Esophagus squamous epithelium (tissue), 5 donors: ENCODE results near the gene VAV3. TPM values are rescaled to one million over a fixed set of nuclear protein-coding genes. Genes with fewer than 3 reads are reported as not detected.
A peak's percentile ranks its signal among the peaks of the same experiment; 100 is the strongest.
"Not testable (repeated sequence)": the region's sequence is repeated elsewhere in the genome, so short reads cannot be mapped to it uniquely, and the experiment has no call there.

Experiments
- DNase-seq: peaks from one replicate; lab custom pipeline; 2025; lab: John Stamatoyannopoulos, UW
- H3K27ac ChIP-seq, 4 donors: fragments of 200-600 bp; sonication (generic); one replicate each; pipeline ENCODE4 v1.5.1; 2016 to 2019; ENCODE audit warnings: mild to moderate bottlenecking in 1 of 4
- H3K27me3 ChIP-seq, 4 donors: fragments of 200-600 bp; sonication (generic); 1 replicate in 3 of 4; 2 replicates in 1 of 4; pipeline versions ENCODE4 v1.5.1 to v1.6.0; 2017 to 2021; ENCODE audit warnings: antibody characterized with exemption in 1 of 4
- H3K36me3 ChIP-seq, 3 donors: fragments of 200-600 bp; sonication (generic); one replicate each; pipeline ENCODE4 v1.5.1; 2016 to 2019
- H3K4me1 ChIP-seq, 3 donors: fragments of 200-600 bp; sonication (generic); one replicate each; pipeline ENCODE4 v1.5.1; 2017 to 2019
- H3K4me3 ChIP-seq, 4 donors: fragments of 200-600 bp; sonication (generic); 1 replicate in 3 of 4; 2 replicates in 1 of 4; pipeline ENCODE4 v1.5.1; 2016 to 2019; ENCODE audit warnings: mild to moderate bottlenecking in 2 of 4, moderate library complexity in 1 of 4
- H3K9me3 ChIP-seq, 3 donors: fragments of 200-600 bp; sonication (generic); one replicate each; pipeline ENCODE4 v1.5.1; 2016 to 2019
- CTCF ChIP-seq, 6 experiments: fragments of 450-650 bp in 4 of 6; fragments of 200-600 bp in 2 of 6; sonication (generic) in 2 of 6; IDR thresholded peaks; one replicate each; pipeline ENCODE4 v1.5.1; 2016 to 2019; ENCODE audit warnings: antibody characterized with exemption in 6 of 6, mild to moderate bottlenecking in 4 of 6, moderate library complexity in 4 of 6
- POLR2A ChIP-seq, 4 donors: fragments of 450-650 bp; IDR thresholded peaks; one replicate each; pipeline ENCODE4 v1.6.1; 2017; ENCODE audit warnings: antibody characterized with exemption in 4 of 4, mild to moderate bottlenecking in 4 of 4, moderate library complexity in 3 of 4
- WGBS, 2 donors: methylation state at CpG; one replicate each; pipeline ENCODE4 v1.1.5; 2018; 5-methylcytosine and 5-hydroxymethylcytosine counted together
- intact Hi-C: fragments of 100-400 bp; cut with DNase I; formaldehyde crosslinking; loops from one replicate; pipeline ENCODE4 v1.15.0; 2022
- total RNA-seq, 4 donors: library from RNA; depleted of rRNA; stranded (reverse); fragments of >200 nt; gene quantifications; one replicate each; pipeline ENCODE4 v1.1.0, GENCODE V29; 2016
- donor health status: DM: yes; HTN: yes; CAD: no.

VAV3 gene
- total RNA-seq, 4 donors from 2014 or later: 43.4 to 126 (median 76.9) TPM

DNA sequence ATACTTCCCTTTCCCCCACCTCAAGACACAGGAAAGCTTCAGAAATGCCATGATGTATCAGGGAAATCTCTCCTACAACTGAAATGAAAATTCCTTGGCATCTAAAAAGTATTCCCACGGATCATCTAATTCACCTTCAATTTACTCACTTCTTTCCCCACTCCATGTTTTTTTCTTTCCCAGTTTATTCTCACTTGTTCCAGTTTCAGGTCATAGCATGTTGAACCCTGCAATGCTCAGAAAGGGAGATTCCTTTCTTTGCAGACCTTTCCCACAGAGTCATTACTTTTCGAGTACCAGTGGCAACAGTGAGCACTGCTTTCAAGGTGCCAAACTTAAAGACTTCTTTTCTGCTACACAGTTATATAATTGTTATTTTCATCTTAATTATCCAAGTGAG is 305.0 kb downstream of the VAV3 start:
- H3K9me3 ChIP-seq: no peaks in the 10 kb centered on the region
- DNase-seq: no peak
- H3K4me3 ChIP-seq: no peak overlapping the region
- H3K27ac ChIP-seq: peak overlapping the region in 2 of 4 donors; percentile 7 to 63
- 34 to 53% methylated on average over 2 of the region's 2 CpGs for WGBS, 2 donors
- H3K27me3 ChIP-seq: no peaks in the 10 kb centered on the region
- TF ChIP-seq CTCF (IDR thresholded peaks at IDR 0.05): no peak
- TF ChIP-seq POLR2A (IDR thresholded peaks at IDR 0.05): no peak
- intact Hi-C loops: no loop called here
- peaks cover 7 to 81% (median 23%) of the 10 kb centered on the region in 3 donors for H3K4me1 ChIP-seq
- no peaks in the 10 kb centered on the region for H3K36me3 ChIP-seq

DNA sequence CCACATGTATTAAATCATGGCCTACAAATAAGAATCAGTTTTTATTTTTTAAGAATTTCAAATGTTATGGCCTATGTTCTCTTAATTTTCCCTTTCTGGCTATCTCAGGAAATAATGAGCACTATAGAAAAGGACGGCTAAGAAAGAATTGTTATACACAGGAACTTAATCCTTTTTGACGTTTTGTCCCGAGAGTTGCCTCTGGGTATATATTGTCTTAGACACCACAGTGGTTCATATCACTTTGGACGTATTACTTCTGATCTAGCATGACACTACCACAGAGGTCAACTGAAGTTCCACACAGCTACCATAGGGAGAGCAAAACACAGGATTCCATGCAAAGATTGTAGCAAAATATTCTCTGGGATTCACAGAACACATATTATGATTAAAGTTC is 307.6 kb downstream of the VAV3 start:
- intact Hi-C loops: no loop called here
- H3K4me3 ChIP-seq: no peak overlapping the region
- no peaks in the 10 kb centered on the region for H3K27me3 ChIP-seq
- H3K36me3 ChIP-seq: no peaks in the 10 kb centered on the region
- WGBS, 2 donors: 41 to 70% methylated on average over 4 of the region's 4 CpGs
- H3K9me3 ChIP-seq: no peaks in the 10 kb centered on the region
- TF ChIP-seq CTCF (IDR thresholded peaks at IDR 0.05): no peak
- no peak for TF ChIP-seq POLR2A (IDR thresholded peaks at IDR 0.05)
- H3K27ac ChIP-seq: no peak overlapping the region
- DNase-seq: no peak
- H3K4me1 ChIP-seq: peaks cover 2 to 68% (median 20%) of the 10 kb centered on the region in 3 donors

GRCh38 chr1:107653765-107654164 is 311.2 kb downstream of the VAV3 start:
- intact Hi-C loops: no loop called here
- Histone ChIP-seq H3K27ac (no peak overlapping the region), H3K27me3 (no peaks in the 10 kb centered on the region), H3K36me3 (peaks cover 0 to 7% (median 0%) of the 10 kb centered on the region in 3 donors), H3K9me3 (no peaks in the 10 kb centered on the region), H3K4me1 (peaks cover 0 to 54% (median 0%) of the 10 kb centered on the region in 3 donors), H3K4me3 (no peak overlapping the region)
- 23 to 37% methylated on average over 2 of the region's 2 CpGs for WGBS, 2 donors
- DNase-seq: no peak
- no peak for TF ChIP-seq POLR2A (IDR thresholded peaks at IDR 0.05)
- no peak for TF ChIP-seq CTCF (IDR thresholded peaks at IDR 0.05)

GRCh38 chr1:107653005-107653404 is 312.0 kb downstream of the VAV3 start:
- TF ChIP-seq CTCF (IDR thresholded peaks at IDR 0.05) (no peak), POLR2A (IDR thresholded peaks at IDR 0.05) (no peak)
- Histone ChIP-seq H3K27me3 (no peaks in the 10 kb centered on the region), H3K9me3 (no peaks in the 10 kb centered on the region), H3K27ac (no peak overlapping the region), H3K36me3 (peaks cover 0 to 7% (median 0%) of the 10 kb centered on the region in 3 donors), H3K4me1 (peaks cover 0 to 61% (median 0%) of the 10 kb centered on the region in 3 donors), H3K4me3 (no peak overlapping the region)
- intact Hi-C loops: no loop called here
- 32 to 38% methylated on average over 1 of the region's 1 CpG for WGBS, 2 donors
- no peak for DNase-seq

DNA sequence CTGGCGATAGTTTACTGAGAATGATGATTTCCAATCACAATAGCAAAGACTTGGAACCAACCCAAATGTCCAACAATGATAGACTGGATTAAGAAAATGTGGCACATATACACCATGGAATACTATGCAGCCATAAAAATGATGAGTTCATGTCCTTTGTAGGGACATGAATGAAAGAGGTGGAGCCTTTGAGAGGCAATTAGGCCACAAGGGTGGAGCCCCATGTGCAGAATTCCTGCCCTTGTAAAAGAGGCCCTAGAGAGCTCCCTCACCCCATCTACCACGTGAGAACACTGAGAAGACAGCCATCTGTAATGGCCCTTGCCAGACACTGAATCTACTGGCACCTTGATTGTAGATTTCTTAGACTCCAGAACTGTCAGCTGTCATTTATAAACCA is 314.2 kb downstream of the VAV3 start:
- intact Hi-C loops: not testable (repeated sequence)

DNA sequence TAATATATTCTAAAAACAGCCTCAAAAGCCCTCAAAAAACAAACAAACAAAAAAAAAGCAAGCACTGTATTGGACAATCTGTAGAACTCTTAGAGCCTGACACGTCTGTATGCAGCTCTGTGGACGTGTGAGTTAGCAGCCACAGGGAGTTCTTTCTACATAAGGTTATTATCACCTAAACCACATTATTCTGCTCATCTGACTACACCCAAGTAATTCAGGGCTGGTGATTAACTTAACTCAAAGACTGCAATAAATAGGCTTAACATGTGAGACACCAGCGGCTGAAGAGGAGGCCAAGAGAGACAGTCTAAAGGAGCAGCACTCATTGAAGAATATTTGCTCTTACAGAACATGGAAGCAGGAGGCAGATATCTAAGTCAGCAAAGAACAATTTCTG is 316.0 kb downstream of the VAV3 start:
- peak overlapping the region in 1 of 4 donors; percentile 4 for H3K27ac ChIP-seq
- no peaks in the 10 kb centered on the region for H3K9me3 ChIP-seq

More for the DNA sequence above, 314.2 kb downstream of the VAV3 start:
- peaks cover 0 to 48% (median 0%) of the 10 kb centered on the region in 3 donors for H3K4me1 ChIP-seq
- H3K27ac ChIP-seq, H3K4me3 ChIP-seq, H3K36me3 ChIP-seq, H3K27me3 ChIP-seq, H3K9me3 ChIP-seq, DNase-seq: not testable (repeated sequence)
- WGBS, 2 donors: 96% methylated on average over 2 of the region's 2 CpGs

More for the DNA sequence above, 316.0 kb downstream of the VAV3 start:
- no peak overlapping the region for H3K4me3 ChIP-seq
- H3K4me1 ChIP-seq: peaks cover 0 to 41% (median 0%) of the 10 kb centered on the region in 3 donors
- DNase-seq: no peak
- H3K36me3 ChIP-seq: peaks cover 0 to 7% (median 0%) of the 10 kb centered on the region in 3 donors
- TF ChIP-seq CTCF (IDR thresholded peaks at IDR 0.05) (no peak), POLR2A (IDR thresholded peaks at IDR 0.05) (no peak)
- H3K27me3 ChIP-seq: no peaks in the 10 kb centered on the region
- WGBS, 2 donors: 51 to 57% methylated on average over 3 of the region's 3 CpGs
- intact Hi-C loops: no loop called here
